ENCODE data around the gene RAX2. TPM values are rescaled to one million over a fixed set of nuclear protein-coding genes. Genes with fewer than 3 reads are reported as not detected.

RAX2 gene
- not detected in 5 replicates for total RNA-seq (2022; extraction: Qiagen RNA extraction)

DNA sequence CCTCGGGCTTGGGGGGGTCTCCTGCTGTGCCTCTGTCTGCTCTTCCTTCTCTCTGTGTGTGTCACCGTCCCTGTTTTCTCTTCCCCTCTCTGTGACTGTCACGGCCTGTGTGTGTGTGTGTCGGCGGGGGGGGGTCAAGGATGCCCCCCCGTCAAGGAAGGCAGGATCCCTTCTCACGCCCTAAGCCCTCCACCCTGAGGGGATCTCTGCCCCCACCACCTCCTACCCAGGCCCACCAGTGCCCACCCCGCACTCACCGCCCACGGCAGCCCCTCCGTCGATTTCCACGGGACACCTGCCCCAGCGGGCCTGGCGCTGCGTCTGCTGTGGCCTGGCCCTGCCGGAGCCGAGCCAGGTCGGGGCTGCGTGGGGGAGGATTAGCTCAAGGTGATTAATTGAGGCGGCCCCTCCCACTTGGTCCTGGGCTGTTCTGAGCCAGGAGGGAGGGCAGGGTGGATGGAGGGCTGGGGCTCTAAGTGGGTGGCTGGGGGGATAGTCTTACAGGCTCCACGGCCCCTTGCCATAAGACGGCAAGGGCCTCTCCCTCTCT lies at the start of gene RAX2:
Gene RAX2 (minus strand): TSS at position 323 of the 550 bp plus-strand sequence. CDS start 486 bp downstream, outside the sequence.

DNA sequence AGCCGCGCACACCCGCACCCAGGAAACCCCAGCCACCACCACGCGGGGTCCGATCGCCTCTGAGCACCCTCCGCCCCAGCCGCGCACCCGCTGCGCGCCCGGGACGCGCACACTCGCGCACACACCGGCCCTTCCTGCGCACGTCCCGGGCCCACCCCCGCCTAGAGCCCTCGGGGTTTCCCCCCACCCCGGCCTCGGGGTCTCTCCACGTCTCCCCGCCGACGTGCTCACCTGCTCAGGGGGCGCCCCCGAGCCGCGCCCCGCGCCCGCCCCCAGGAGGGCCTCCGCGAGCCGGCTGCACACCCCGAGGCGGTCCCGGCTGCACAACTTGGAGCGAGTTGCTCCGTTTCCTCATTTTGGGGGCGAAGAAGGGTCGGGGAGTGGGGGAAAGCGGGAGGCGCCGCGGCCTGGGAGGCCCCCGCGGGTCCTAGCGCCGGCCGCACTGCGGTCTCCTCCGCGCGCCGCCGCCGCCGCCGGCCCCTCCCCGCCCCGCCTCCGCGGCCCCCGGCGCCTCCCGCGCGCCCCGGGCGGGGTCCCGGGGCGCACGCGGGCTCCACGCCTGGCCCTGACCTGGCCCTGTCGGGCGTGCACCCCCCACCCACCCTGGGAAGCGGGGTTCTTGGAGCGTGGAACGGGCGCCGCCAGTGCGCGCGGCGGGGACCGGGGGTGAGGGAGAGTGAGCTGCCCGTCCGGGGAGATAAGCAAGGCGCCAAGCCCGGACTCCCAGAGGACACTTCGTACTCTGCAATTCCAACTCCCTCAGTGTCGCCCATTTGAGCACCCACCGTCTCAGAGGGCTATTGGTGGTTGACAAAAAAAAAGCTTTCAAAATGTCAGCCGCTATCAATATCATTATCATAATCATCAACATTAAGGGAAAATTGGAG lies 14.2 kb upstream of the RAX2 start, which contains the start of gene MATK:
Gene MATK (minus strand): TSS at position 444 of the 887 bp plus-strand sequence. CDS start 1,246 bp downstream, outside the sequence.

DNA sequence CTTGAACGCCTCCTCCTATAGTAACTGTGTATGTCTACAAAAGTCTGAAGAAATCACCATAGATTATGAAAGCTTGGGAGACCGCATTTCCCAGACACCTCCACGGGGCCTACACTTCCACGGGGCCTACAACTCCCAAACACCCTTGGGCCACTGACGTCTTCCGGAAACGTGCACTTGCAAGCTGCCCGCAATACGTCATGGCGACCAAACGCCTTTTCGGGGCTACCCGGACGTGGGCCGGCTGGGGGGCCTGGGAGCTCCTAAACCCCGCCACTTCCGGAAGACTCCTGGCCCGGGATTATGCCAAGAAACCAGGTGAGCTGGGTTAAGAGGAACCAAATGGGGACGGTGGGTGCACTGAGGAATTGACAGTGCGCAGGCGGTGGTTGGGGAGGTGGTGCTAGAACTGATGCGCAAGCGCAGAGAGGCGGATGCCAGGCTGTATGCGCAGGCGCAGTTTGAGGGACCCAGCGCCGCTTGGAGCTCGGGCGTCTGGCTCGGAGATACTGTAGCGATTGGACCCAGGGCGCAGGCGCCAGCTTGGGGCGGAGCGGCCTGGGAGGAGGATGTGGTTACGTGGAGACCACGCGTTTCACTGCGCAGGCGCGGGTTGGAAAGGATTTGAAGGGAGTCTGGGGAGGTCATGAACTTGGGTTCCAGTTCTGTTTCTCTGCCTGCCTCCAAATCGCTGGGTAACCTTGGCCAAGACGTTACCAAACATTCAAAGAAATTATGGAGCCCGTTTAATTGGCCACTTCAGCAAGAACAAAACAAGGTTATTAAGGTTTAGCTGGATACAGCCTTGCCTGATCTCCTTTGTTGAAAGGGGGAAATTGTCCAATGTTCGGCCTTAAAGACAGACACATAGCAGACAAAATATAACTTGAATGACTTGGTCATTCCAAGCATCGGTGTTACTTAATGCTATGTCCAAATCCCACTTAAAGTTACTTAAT lies 9.2 kb downstream of the RAX2 start, which contains the start of gene MRPL54:
Gene MRPL54 (plus strand): TSS at position 182 of the 959 bp plus-strand sequence. CDS start 19 bp downstream, at position 201.

DNA sequence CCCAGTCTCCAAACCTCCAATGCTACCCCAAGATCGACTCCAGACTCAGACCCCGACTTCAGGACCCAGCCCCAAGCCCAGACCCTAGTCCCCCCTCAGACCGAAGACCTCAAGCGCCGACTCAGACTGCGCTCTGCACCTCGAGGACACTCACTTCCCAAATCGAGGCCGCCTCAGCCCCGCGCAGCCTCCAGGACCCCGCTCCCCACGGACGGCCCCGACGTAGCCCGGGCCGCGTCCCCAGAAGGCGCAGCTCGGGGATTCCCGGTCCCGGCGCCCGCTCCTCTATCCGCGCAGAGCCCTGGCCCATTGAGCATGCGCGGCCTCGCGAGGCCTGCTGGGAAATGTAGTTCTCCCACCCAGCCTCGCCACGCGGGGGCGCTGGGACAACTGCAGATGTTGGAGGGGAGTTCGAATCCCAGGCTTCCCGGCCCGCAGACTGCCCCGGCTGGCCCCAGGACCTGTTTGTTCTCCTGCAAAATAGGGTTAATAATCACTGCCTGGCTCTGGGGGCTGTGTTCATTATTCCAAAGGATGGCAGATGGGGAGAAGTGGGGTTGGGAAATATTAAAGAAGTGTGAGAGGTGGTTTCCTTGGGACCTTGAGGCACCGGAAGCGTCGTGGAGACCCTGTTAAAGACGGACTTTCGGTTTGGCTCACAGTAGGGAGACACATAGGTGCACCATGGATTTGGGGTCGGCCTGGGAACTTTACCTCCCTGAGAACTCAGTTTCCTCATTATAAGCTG lies 10.5 kb downstream of the RAX2 start, which contains the start of gene APBA3:
Gene APBA3 (minus strand): TSS at position 311 of the 748 bp plus-strand sequence. CDS start 1,428 bp downstream, outside the sequence.

Other genes starting within 250 kb of the RAX2 start
- gene TEKTIP1, start 233.1 kb downstream of the RAX2 start, total RNA-seq (2022; extraction: Qiagen RNA extraction), result not detected in 5 replicates
- 105 to 153 TPM (median 148 TPM) in 5 replicates for gene MFSD12, start 214.6 kb downstream of the RAX2 start, total RNA-seq (2022; extraction: Qiagen RNA extraction)
- 40.2 to 70.6 TPM (median 61.9 TPM) in 5 replicates for gene HMG20B, start 199.3 kb downstream of the RAX2 start, total RNA-seq (2022; extraction: Qiagen RNA extraction)
- gene GIPC3, start 186.8 kb downstream of the RAX2 start, total RNA-seq (2022; extraction: Qiagen RNA extraction), result 0.17 to 0.26 TPM (median 0.23 TPM) in 5 replicates
- gene TBXA2R, start 165.4 kb downstream of the RAX2 start, total RNA-seq (2022; extraction: Qiagen RNA extraction), result 0.79 to 1.5 TPM (median 1.3 TPM) in 5 replicates
- gene CACTIN, start 145.4 kb downstream of the RAX2 start, total RNA-seq (2022; extraction: Qiagen RNA extraction), result 12.1 to 19.2 TPM (median 18.9 TPM) in 5 replicates
- 7.6 to 12.8 TPM (median 11.8 TPM) in 5 replicates for gene PIP5K1C, start 71.8 kb downstream of the RAX2 start, total RNA-seq (2022; extraction: Qiagen RNA extraction)
- 0.54 to 1.1 TPM (median 0.65 TPM) in 5 replicates for gene TJP3, start 63.8 kb downstream of the RAX2 start, total RNA-seq (2022; extraction: Qiagen RNA extraction)
- gene APBA3, start 10.5 kb downstream of the RAX2 start, total RNA-seq (2022; extraction: Qiagen RNA extraction), result 7.2 to 13.1 TPM (median 10.9 TPM) in 5 replicates
- 64.2 to 71.8 TPM (median 65.5 TPM) in 5 replicates for gene MRPL54, start 9.5 kb downstream of the RAX2 start, total RNA-seq (2022; extraction: Qiagen RNA extraction)
- gene MATK, start 14.2 kb upstream of the RAX2 start, total RNA-seq (2022; extraction: Qiagen RNA extraction), result 0.98 to 1.7 TPM (median 1.4 TPM) in 5 replicates
- not detected in 5 replicates for gene ZFR2, start 96.8 kb upstream of the RAX2 start, total RNA-seq (2022; extraction: Qiagen RNA extraction)
- 0.03 to 0.16 TPM (median 0.11 TPM) in 5 replicates for gene ATCAY, start 108.5 kb upstream of the RAX2 start, total RNA-seq (2022; extraction: Qiagen RNA extraction)
- not detected in 5 replicates for gene NMRK2, start 160.8 kb upstream of the RAX2 start, total RNA-seq (2022; extraction: Qiagen RNA extraction)
- 42.5 to 44.8 TPM (median 44.2 TPM) in 5 replicates for gene DAPK3, start 198.9 kb upstream of the RAX2 start, total RNA-seq (2022; extraction: Qiagen RNA extraction)
- 792 to 1,097 TPM (median 1,030 TPM) in 5 replicates for gene EEF2, start 213.2 kb upstream of the RAX2 start, total RNA-seq (2022; extraction: Qiagen RNA extraction)
- 13.9 to 19.5 TPM (median 15.7 TPM) in 5 replicates for gene PIAS4, start 235.5 kb upstream of the RAX2 start, total RNA-seq (2022; extraction: Qiagen RNA extraction)

Measured in A549 treated with Mapracorat at 1 μM for 4 hours (cell line).